ENCODE results near the gene ZNF182. TPM values are rescaled to one million over a fixed set of nuclear protein-coding genes. Genes with fewer than 3 reads are reported as not detected.

Gene ZNF182
- total RNA-seq, result 1.9 and 2.7 TPM in 2 replicates

GRCh38 chrX:48003758-48004457, at the start of gene ZNF182:
Gene ZNF182 (minus strand): TSS chrX:48003989. CDS start chrX:48002609, 1,380 bp downstream.

GRCh38 chrX:48006688-48007087, 2.9 kb upstream of the ZNF182 start, which contains the start of gene SPACA5:
Gene SPACA5 (plus strand): TSS chrX:48006988. CDS start chrX:48007803, 815 bp downstream.

Other genes starting within 250 kb of the ZNF182 start
- 2.7 and 3.5 TPM in 2 replicates for gene ZNF81, start 167.1 kb downstream of the ZNF182 start, total RNA-seq
- not detected in 2 replicates for gene SPACA5, start 3.0 kb upstream of the ZNF182 start, total RNA-seq
- gene ZNF630, start 67.7 kb upstream of the ZNF182 start, total RNA-seq, result 1.4 and 1.9 TPM in 2 replicates
- not detected in 2 replicates for gene SPACA5B, start 126.6 kb upstream of the ZNF182 start, total RNA-seq
- not detected in 2 replicates for gene SSX5, start 192.8 kb upstream of the ZNF182 start, total RNA-seq

Measured in bronchial smooth muscle cell (primary cell).